Hippocampal formation (tissue), 2 donors: ENCODE data around the gene DNAJC6.

Source experiments
- DNase-seq, 2 donors: peaks; one replicate each; lab custom pipeline; 2025; lab: John Stamatoyannopoulos, UW

The DNAJC6 gene

DNA sequence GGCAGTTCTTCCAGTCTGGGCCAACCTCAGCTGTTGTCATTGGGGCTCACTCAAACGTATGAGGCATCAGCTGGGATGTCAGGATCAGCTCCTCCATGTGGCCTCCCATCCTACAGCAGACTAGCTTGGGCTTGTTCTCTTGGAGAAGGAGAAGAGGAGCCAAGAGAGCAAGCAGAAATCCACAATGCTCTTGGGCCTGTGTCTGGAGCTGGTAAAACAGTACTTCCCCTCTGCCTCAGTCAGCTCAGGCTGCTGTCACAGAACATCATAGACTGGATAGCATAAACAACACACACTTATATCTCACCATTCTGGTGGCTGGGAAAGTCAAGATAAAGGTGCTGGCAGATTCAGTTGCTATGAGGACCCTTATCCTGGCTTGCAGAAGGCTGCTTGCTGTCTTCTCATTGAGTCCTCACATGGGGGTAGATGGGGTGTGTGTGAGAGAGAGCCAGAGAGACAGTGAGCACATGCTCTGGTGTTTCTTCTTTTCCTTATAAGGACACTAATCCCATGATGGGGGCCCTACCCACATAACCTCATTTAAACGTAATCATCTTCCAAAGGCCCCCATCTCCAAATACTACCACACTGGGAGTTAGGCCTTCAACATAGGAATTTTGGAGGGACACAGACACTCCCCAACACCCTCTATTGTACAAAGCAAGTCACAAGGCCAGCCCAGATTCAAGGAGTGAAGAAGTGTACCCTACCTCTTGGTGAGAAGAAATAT lies 16.3 kb upstream of the DNAJC6 start:
- DNase-seq: no peak

DNA sequence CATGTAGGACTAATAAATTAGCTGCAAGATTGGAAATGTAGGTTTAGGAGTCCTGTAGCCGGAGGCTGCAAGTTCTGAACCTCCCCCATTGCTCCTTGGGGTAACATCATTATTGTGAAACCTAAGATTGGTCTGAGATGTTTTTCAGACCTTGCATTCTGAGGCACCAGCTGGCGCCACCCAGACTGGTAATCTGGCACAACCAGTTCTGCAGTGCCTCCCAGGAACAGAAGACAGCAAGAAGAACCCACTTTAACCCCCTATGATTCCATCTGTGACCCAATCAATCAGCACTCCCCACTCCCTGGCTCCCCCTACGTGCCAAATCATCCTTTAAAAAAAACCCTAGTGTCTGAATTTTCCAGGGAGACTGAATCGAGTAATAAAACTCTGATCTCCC lies 11.6 kb upstream of the DNAJC6 start:
- DNase-seq: no peak

GRCh38 chr1:65299328-65299727 lies 10.0 kb upstream of the DNAJC6 start:
- no peak for DNase-seq

- DNase-seq: no peak
These were observed 501 bp upstream of the DNAJC6 start for GRCh38 chr1:65308781-65309303.

- peak; percentile 67 to 74 for DNase-seq
These were observed 790 bp downstream of the DNAJC6 start for GRCh38 chr1:65310078-65310587.

DNA sequence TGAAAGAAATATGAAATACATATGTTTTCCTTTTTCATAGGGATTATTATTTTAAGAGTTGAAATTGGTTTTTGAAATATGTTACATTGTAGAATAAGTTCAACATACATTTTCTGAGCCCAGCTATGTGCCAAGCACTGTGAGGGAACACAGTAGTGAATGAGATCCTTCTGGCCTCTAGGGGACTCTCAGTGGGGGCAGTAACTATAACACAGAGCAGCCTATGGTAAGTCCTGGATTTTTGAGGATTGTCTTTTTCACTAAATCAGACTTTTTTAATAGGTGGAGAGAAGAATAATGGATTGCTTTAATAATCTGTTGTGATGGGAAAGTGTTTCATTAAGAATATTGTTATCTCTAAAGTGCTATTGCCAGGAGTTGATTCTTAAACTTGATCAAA lies 2.4 kb downstream of the DNAJC6 start:
- no peak for DNase-seq

DNA sequence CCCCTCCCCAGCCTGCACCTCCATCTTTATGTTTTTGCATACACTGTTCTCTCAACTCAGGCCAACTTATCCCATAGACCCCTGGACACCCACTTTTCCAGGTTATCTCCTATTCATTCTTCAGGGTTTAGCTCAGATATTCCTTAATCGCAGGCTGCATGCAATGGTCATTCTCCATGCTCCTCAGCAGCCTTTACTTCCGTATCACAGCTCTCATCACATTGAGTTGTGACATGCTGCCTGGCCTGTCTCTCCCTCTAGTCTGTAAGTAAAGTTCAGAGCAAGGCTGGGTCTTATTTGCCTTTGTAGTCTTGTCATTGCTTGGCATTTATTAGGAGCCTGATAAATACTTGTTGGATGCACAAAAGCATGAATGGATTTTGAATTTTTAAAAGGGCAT lies 6.9 kb downstream of the DNAJC6 start:
- no peak for DNase-seq

DNA sequence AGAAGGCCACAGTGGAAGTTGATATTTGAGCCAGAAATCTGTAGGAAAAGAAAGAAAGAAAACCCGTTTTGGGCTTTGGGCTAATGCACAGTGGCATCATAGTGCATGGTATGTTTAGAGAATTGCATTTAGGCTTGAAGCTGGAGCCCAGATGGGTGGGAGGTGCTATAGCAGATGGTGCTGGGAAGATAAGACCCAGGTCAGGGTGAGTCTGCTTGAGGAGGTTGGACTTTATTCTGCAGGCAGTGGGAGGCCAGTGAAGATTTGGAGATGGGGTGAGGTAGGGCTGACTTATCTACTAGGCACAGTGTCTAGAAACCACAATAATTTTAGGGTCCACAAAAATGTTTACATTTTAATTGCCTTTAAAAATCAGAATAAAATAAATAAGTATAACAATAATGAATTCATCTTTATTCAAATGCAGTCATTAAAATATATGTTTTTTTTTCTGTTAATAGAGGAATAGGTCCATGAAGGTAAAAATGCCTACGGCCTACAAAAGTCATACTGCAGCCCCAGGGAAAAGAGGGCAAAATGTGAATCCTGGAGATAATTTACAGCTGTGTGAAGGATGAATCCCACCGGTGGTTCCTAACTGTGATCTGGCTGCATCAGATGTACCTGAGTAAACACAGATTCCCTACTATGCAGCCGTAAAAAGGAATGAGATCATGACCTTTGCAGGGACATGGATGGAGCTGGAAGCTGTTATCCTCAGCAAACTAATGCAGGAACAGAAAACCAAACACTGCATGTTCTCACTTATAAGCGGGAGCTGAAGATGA lies 8.7 kb downstream of the DNAJC6 start:
- DNase-seq: no peak

GRCh38 chr1:65319141-65319540 lies 9.8 kb downstream of the DNAJC6 start:
- DNase-seq: peak; percentile 60 to 62

DNA sequence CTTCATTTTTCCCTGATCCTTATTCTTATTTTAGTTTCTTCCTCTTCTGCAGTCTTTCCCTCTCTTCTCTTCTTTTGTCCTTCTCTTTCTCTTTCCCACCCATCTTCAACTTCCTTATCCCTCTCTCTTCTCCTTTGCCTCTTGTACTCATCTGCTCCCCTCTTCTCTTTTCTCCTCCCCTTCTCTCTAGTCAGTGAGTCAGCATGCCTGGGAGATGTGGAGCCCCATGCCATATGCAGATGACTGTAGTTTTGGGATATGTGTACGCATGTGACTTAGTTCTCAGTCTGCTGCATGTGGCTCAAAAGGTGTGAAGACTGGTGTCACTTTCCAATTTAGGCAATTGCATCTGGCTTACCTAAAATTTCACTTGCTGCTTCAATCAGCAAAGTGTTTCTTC lies 10.4 kb downstream of the DNAJC6 start:
- no peak for DNase-seq

DNA sequence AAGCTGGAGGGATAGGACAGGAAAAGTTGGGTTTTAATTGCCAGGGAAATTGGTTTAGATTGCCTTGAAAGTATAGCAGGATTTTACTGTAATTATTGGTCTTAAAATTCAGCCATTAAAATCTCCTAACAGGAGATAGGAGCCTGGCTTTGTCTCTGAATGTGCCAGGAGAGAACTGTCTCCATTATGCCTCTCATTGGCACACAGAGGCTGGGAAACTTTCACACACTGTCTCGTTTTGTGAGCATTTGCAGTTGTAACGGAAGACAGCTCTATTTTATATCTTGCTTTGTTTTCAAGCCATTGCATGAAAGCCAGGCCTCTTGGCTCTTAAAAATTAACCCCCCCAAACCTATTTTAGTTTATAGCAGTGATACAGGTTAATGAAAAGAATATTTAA lies 12.5 kb downstream of the DNAJC6 start:
- DNase-seq: peak in 1 of 2 donors; percentile 46

DNA sequence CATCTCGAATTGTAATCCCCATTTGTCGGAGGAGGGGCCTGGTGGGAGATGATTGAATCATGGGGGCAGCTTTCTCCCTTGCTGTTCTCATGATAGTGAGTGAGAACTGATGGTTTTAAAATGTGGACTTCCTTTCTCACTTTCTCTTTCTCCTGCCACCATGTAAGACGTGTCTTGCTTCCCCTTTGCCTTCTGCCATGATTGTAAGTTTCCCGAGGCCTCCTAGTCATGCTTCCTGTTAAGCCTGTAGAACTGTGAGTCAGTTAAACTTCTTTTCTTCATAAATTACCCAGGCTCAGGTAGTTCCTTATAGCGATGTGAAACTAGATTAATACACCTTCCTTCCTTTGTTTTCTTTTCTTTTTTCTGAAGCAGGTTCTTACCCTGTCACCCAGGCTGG lies 13.9 kb downstream of the DNAJC6 start:
- no peak for DNase-seq

DNA sequence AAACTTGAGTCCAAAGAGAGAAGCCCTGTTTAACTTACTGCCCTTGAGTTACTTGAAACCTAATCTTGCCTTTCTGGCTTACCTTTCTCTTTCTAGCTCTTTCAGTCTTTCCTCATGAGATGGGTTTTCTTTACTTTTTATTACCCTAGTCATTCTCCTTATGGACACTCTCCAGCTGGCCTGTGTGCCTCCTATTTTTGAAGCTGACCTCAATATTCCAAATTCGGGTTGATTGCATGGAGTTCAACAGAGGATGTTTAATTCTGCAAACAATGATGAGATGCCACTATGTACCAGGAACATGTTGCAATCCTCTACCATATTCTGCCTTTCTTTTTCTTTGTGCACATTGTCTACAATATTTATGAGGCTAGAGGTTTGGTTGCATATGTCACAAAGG lies 20.7 kb downstream of the DNAJC6 start:
- DNase-seq: no peak

DNA sequence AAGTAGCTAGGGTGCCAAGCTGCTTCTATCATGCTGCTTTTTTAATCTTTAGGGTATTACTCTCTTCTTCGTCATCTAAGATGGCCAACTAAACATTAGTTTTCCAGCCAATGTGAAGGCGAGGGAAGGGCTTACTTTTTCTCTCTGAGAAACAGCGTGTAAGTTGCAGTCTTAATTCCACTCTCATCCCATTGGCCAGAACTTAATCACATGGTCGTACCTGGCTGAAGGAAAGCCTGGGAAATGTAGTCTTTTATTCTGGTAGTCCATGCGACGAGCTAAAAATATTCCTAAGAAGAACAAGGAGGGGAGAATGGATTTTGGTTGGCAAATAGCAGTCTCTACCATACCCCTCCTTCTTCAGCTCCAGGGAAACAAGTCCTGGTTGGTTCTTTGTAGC lies 21.5 kb downstream of the DNAJC6 start:
- DNase-seq: no peak

GRCh38 chr1:65332821-65333220 lies 23.5 kb downstream of the DNAJC6 start:
- DNase-seq: peak in 1 of 2 donors; percentile 83

DNA sequence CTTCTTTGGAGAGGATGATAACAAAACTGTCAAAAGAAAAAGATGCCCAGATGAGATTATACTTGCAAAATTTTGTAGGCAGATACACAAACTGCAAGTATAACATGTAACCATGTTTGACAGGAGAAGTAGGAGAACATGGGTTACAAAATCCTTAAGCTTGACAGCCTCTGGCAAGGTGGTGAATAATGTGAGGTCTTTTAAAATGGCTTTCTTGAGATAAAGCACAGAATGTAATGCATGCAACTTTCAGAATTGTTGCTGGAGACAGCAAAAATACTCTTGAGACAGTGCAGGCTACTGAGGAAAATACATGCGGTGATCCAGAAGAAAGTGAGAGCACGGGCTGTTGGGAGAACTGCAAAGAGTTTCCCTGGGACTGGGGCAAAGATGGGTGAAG lies 24.7 kb downstream of the DNAJC6 start:
- no peak for DNase-seq

GRCh38 chr1:65339866-65340468 lies 30.6 kb downstream of the DNAJC6 start:
- no peak for DNase-seq

GRCh38 chr1:65341381-65341780 lies 32.0 kb downstream of the DNAJC6 start:
- DNase-seq: no peak

GRCh38 chr1:65343286-65343685 lies 33.9 kb downstream of the DNAJC6 start:
- DNase-seq: no peak

DNA sequence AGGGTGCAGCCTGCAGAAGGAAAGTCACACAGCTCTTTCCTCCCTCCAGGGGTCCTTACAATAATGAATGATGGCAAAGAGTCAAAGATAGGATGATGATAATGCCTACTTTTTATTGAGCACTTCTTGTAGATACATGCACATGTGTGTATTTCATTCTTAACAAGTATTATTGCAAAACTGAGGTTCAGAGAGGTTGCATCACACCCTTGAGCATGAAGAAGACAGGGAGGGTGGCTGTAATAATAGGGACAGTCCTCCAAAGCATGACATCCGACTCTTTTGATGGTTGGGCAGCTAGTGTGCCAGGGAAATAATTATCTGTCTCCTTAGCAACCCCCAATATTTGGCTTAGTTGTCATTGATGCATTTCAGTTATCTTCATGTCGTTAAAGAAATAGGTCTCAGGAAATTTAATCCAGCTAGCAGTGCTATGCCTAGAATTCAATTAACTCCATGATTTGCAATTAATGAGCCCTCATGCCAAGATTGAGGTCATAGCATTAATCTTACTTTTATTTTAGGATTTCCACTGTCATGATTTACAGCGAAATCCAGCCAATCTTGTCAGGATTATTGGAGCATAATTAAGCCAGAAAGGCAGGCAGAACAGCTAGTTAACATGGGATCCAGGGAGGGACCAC lies 35.0 kb downstream of the DNAJC6 start:
- DNase-seq: no peak

- DNase-seq: no peak
These were observed 36.8 kb downstream of the DNAJC6 start for GRCh38 chr1:65346190-65346589.
